ENCODE results near the gene BTD.
"Not testable (repeated sequence)": the region's sequence is repeated elsewhere in the genome, so short reads cannot be mapped to it uniquely, and the experiment has no call there.

Gene BTD, protein sequence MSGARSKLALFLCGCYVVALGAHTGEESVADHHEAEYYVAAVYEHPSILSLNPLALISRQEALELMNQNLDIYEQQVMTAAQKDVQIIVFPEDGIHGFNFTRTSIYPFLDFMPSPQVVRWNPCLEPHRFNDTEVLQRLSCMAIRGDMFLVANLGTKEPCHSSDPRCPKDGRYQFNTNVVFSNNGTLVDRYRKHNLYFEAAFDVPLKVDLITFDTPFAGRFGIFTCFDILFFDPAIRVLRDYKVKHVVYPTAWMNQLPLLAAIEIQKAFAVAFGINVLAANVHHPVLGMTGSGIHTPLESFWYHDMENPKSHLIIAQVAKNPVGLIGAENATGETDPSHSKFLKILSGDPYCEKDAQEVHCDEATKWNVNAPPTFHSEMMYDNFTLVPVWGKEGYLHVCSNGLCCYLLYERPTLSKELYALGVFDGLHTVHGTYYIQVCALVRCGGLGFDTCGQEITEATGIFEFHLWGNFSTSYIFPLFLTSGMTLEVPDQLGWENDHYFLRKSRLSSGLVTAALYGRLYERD

GRCh38 chr3:15601399-15602145 lies at the start of gene BTD, which contains the start of gene HACL1:
TSS of gene BTD (plus strand) at chr3:15601745. CDS start at chr3:15635440, 33,695 bp downstream.
TSS of gene HACL1 (minus strand) at chr3:15601569. CDS start at chr3:15601463, 106 bp downstream.
- peak; percentile 99 for DNase-seq

- no peak for DNase-seq
Measured at GRCh38 chr3:15551902-15552301, 49.6 kb upstream of the BTD start.

DNA sequence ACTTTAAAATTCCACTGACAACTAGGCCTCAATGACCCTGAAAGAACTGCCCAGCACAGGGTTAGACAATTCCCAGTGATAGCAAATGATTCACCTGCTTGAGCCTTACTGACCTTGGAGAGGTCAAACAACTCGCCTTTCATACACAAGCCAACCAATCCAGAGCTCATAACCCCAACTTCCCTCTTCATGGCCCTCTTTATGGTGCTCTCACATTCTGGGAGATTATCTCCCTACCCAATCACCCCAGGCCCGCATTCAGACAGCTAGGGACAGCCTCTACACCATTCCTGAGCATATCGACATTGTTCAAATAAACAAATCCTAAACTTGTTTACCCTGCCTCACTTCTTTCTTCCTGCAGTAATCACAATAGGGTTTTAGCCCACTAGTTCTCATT lies 47.8 kb upstream of the BTD start:
- DNase-seq = no peak

- DNase-seq = no peak
Measured at GRCh38 chr3:15556512-15556911, 45.0 kb upstream of the BTD start.

GRCh38 chr3:15557511-15557946 lies 44.0 kb upstream of the BTD start:
- peak; percentile 78 for DNase-seq

DNA sequence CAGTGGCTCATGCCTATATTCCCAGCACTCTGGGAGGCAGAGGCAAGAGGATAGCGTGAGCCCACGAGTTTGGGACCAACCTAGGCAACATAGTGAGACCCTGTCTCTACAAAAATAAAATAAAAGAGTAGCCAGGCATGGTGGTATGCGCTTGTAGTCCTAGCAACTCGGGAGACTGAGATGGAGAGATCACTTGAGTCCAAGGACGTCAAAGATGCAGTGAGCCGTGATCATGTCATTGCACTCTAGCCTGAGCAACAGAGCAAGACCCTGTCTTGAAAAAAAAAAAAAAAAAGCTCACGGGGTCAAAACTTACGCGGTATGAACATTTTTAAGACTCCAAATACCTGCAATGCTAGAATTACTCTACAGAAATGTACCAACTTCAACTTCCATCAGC lies 43.0 kb upstream of the BTD start:
- DNase-seq = no peak

- no peak for DNase-seq
Measured at GRCh38 chr3:15562560-15562959, 39.0 kb upstream of the BTD start.

GRCh38 chr3:15563190-15563589 lies 38.4 kb upstream of the BTD start:
- no peak for DNase-seq

- DNase-seq = no peak
Measured at GRCh38 chr3:15572138-15572537, 29.4 kb upstream of the BTD start.

GRCh38 chr3:15575446-15575845 lies 26.1 kb upstream of the BTD start:
- DNase-seq = no peak

- no peak for DNase-seq
Measured at GRCh38 chr3:15576475-15576874, 25.1 kb upstream of the BTD start.

GRCh38 chr3:15578289-15578867 lies 23.2 kb upstream of the BTD start:
- DNase-seq = no peak

DNA sequence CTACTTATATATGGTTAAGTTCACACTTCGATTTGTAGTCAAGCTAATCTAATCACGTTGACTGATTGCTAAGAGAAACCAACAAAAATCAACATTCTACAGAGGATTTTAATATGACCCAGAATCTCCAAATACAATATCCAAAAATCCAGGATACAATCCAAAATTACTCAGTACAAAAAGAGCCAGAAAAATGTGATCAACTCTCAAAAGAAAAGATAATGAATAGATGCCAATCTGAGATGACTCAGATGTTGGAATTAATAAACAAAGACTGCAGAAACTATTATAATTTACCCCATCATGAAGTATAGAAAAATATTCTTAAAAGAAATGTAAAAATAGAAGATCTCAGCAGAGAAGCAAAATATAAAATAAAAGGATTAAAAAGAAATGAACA lies 22.5 kb upstream of the BTD start:
- DNase-seq = no peak

- DNase-seq = no peak
Measured at GRCh38 chr3:15581471-15582394, 19.8 kb upstream of the BTD start.

DNA sequence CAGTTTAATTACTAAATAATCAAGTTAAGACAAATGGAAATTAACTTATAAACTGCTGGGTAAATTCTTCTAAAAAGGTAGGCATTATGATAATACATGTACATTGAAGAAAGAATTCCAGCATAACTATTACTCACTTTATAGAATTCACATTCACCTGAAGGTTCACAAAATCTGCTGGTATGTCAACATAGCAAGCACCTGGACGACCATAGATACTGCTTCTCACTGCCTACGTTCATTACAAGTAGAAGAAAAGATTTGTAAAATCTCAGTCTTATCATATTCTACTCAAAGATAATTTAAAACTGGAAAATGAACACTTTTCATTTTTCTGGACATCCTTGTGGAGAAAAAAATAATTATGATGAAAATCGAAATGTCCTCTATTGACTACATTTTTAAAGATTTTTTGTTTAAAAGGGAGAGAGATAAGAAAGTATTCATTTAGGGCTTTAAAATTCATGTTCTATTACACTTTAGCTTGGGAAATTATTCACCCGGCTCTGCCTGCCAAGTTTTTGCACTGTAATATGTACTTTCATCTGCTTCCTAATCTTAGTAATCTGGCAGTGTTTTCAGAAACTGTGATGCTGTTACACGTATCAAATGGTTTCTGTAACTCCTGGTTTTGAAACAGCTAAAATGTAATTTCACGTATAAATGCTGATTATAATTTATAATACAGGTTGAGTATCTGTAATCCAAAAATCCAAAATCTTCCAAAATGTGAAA lies 16.3 kb upstream of the BTD start:
- DNase-seq = no peak

DNA sequence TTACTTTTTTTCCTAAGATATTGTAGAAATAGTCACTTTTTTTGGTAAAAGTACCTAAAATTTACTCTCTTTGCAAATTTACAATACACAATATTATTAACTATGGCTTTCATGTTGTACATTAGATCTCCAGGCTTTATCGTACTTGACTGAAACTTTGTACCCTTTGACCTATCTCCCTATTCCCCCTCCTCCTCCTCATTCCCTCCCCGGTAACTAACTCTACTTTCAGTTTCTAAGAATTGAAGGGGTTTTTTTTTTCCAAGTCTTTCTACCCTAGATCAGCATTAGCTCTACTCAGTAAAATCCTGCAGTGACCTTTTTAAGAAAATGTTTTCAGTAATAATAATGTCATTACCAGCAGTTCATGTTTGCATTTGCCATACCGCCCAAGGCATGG lies 10.3 kb upstream of the BTD start:
- DNase-seq = no peak

DNA sequence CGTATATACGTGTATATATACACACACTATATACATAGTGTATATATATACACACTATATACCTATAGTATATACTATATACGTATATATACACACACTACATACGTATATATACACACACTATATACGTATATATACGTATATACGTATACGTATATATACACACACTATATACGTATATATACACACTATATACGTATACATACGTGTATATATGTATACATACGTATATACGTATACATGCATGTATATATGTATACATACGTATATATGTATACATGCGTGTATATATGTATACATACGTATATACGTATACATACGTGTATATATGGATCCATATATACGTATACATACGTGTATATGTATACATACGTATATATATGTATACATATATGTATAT lies 9.6 kb upstream of the BTD start:
- no peak for DNase-seq

DNA sequence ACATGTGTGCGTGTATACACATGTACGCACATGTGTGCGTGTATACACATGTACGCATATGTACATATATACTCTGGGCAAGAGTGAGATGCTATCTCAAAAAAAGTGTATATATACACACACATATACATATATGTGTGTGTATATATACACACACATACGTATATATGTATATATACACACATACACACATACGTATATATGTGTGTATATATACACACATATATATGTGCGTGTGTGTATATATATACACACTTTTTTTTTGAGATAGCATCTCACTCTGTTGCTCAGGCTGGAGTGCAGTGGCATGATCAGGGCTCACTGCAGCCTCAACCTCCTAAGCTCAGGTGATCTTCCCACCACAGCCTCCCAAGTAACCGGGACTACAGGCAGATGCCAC lies 8.6 kb upstream of the BTD start:
- no peak for DNase-seq

DNA sequence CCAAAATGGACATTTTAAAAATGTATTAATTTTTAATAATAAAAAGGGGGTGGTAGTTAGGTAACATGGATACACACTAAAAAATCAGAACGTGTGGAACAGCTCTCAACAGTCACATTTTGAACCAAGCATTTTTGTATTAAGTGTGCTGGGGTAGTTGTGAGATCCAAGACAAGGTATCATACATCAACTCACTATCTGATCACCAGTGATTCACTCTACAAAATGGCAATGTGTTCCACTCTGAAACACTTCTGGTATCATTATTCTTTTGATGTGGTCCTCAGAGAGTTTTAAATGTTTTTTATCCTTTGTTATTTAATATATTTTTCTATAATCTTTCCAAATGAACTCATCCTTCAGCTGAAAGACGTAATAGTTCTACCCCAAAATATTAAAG lies 5.6 kb upstream of the BTD start:
- no peak for DNase-seq

DNA sequence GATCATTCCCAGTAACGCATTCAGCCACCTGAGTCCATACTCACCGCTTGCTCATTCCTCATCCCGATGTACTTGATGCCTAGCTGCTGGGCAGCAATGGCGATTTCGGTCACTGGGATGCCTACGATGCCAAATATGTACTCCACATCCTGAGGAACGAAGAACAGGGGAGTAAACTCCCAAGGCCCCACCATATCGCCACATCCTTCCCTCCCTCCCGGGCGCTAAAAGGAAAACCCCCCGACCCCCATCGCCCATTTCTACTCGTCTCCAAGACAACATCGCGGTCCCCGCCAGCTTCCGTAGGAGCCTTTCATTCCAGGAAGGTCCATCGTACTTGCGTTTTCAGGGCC lies 523 bp upstream of the BTD start:
- no peak for DNase-seq

GRCh38 chr3:15602146-15602536 lies 596 bp downstream of the BTD start:
- DNase-seq = no peak

DNA sequence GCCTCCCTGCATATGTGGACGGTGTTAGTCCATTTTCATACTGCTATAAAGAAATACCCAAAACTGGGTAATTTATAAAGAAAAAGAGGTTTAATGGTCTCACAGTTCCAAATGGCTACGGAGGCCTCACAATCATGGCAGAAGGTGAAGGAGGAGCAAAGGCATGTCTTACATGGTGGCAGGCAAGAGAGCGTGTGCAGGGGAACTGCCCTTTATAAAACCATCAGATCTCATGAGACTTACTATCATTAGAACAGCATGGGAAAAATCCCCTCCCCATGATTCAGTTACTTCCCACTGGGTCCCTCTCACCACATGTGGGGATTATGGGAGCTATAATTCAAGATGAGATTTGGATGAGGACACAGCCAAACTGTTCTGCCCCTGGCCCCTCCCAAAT lies 1.3 kb downstream of the BTD start:
- DNase-seq = not testable (repeated sequence)
